MCF 10A (cell line): ENCODE measurements around the gene PCGF3. TPM values are rescaled to one million over a fixed set of nuclear protein-coding genes. Genes with fewer than 3 reads are reported as not detected.
"Not testable (repeated sequence)": the region's sequence is repeated elsewhere in the genome, so short reads cannot be mapped to it uniquely, and the experiment has no call there.

ENCODE experiments used
- BruUV-seq: library from RNA; stranded (reverse); fragments of 400-500 nt; replicated peaks from 2 replicates; lab custom pipeline; 2021; lab: Mats Ljungman, UMichigan
- CTCF ChIA-PET: fragments of 300-600 bp; sonication (Branson Sonifier 250); formaldehyde crosslinking; extraction: SDS; loops from one replicate; lab custom pipeline; 2021; ENCODE audit warnings: antibody characterized with exemption, inconsistent platforms; lab: Yijun Ruan, JAX
- POLR2A ChIA-PET: fragments of 300-600, 350-650 bp; sonication (Branson Sonifier 250); formaldehyde crosslinking; extraction: SDS; loops from one replicate; lab custom pipeline; 2020; ENCODE audit warnings: antibody characterized with exemption, inconsistent platforms; lab: Yijun Ruan, JAX
- DNase-seq: peaks from one replicate; pipeline ENCODE4 v3.0.0-alpha.2; 2018; ENCODE audit not compliant: unreplicated experiment
- H3K27ac Mint-ChIP-seq: one replicate; pipeline ENCODE4 v1.8.0; 2022; ENCODE audit warnings: mild to moderate bottlenecking, low read depth, mixed read lengths; ENCODE audit not compliant: unreplicated experiment
- H3K27me3 Mint-ChIP-seq: one replicate; pipeline ENCODE4 v1.8.0; 2022; ENCODE audit warnings: mixed read lengths; ENCODE audit not compliant: insufficient read depth, unreplicated experiment
- H3K36me3 Mint-ChIP-seq: one replicate; pipeline ENCODE4 v1.8.0; 2022; ENCODE audit warnings: mild to moderate bottlenecking, moderate library complexity, mixed read lengths; ENCODE audit not compliant: insufficient read depth, unreplicated experiment
- H3K4me1 Mint-ChIP-seq: one replicate; pipeline ENCODE4 v1.8.0; 2022; ENCODE audit warnings: mixed read lengths; ENCODE audit not compliant: insufficient read depth, unreplicated experiment
- H3K4me3 Mint-ChIP-seq: one replicate; pipeline ENCODE4 v1.8.0; 2022; ENCODE audit warnings: mild to moderate bottlenecking, moderate library complexity, mixed read lengths; ENCODE audit not compliant: unreplicated experiment
- H3K9me3 Mint-ChIP-seq: one replicate; pipeline ENCODE4 v1.8.0; 2022; ENCODE audit warnings: mixed read lengths; ENCODE audit not compliant: unreplicated experiment
- CTCF ChIP-seq: fragments of 200-600 bp; IDR thresholded peaks from one replicate; pipeline ENCODE4 v1.8.0; 2022; ENCODE audit warnings: antibody characterized with exemption, mild to moderate bottlenecking; ENCODE audit not compliant: unreplicated experiment
- intact Hi-C: fragments of 100-400 bp; cut with micrococcal nuclease; formaldehyde crosslinking; loops from 2 replicates; pipeline ENCODE4 v1.14.1; 2022
- total RNA-seq: library from RNA; stranded (reverse); gene quantifications from 2 replicates; pipeline ENCODE4 v1.2.3, GENCODE V29; 2022

Gene PCGF3
- total RNA-seq, 1 experiment from 2014 or later: 26.5 TPM

GRCh38 chr4:688854-689681 lies 16.6 kb upstream of the PCGF3 start, which contains the start of gene SLC49A3:
TSS of gene SLC49A3 (minus strand) at chr4:689151. CDS start at chr4:689127, 24 bp downstream.
- TF ChIP-seq CTCF: no peak
- Mint-ChIP-seq H3K4me3 (peak within 1 kb of the TSS; percentile 64), H3K9me3 (no peaks in the 10 kb centered on the region), H3K27me3 (no peaks in the 10 kb centered on the region), H3K4me1 (peaks cover 11% of the 10 kb centered on the region), H3K36me3 (peaks cover 5% of the 10 kb centered on the region), H3K27ac (peak within 1 kb of the TSS; percentile 91)
- intact Hi-C loops: no loop called here
- ChIA-PET CTCF (no interaction called here), POLR2A (no interaction called here)
- BruUV-seq: no TSS peak
- no peak for DNase-seq

- no peak for TF ChIP-seq CTCF
- H3K36me3 Mint-ChIP-seq: peaks cover 5% of the 10 kb centered on the region
- H3K4me3 Mint-ChIP-seq: no peak overlapping the region
- no peaks in the 10 kb centered on the region for H3K27me3 Mint-ChIP-seq
- intact Hi-C loops: no loop called here
- POLR2A ChIA-PET: no interaction called here
- no peaks in the 10 kb centered on the region for H3K9me3 Mint-ChIP-seq
- peaks cover 11% of the 10 kb centered on the region for H3K4me1 Mint-ChIP-seq
- CTCF ChIA-PET: interaction anchor here (0.6 kb wide), 1 partner anchor 220 kb away, joined by 5 read pairs; no protein-coding TSS in a partner anchor
- DNase-seq: no peak
- BruUV-seq: no TSS peak
- no peak overlapping the region for H3K27ac Mint-ChIP-seq
Measured at GRCh38 chr4:689723-690122, 15.9 kb upstream of the PCGF3 start.

- CTCF ChIA-PET: interaction anchor here (0.6 kb wide), 1 partner anchor 31 kb away, joined by 3 read pairs; no protein-coding TSS in a partner anchor
- Mint-ChIP-seq H3K4me1 (no peaks in the 10 kb centered on the region), H3K36me3 (peaks cover 6% of the 10 kb centered on the region), H3K27me3 (no peaks in the 10 kb centered on the region), H3K27ac (no peak overlapping the region), H3K4me3 (no peak overlapping the region), H3K9me3 (no peaks in the 10 kb centered on the region)
- no peak for TF ChIP-seq CTCF
- BruUV-seq: no TSS peak
- POLR2A ChIA-PET: no interaction called here
- no peak for DNase-seq
- intact Hi-C loops: no loop called here
Measured at GRCh38 chr4:692771-693554, 12.7 kb upstream of the PCGF3 start.

- POLR2A ChIA-PET, H3K9me3 Mint-ChIP-seq, H3K27me3 Mint-ChIP-seq, H3K27ac Mint-ChIP-seq, H3K4me1 Mint-ChIP-seq, intact Hi-C loops, H3K36me3 Mint-ChIP-seq, BruUV-seq, H3K4me3 Mint-ChIP-seq, DNase-seq: not testable (repeated sequence)
- CTCF ChIA-PET: interaction anchor here (0.7 kb wide), 1 partner anchor 226 kb away, joined by 3 read pairs; no protein-coding TSS in a partner anchor
Measured at GRCh38 chr4:694341-694940, 11.2 kb upstream of the PCGF3 start.
